GM12801 (cell line): ENCODE measurements around the gene HCRTR1.
A peak's percentile ranks its signal among the peaks of the same experiment; 100 is the strongest.

Source experiments
- TF ChIP-seq, protein P1 (sequence below): IDR thresholded peaks from one replicate; pipeline ENCODE4 v1.5.1; 2011; ENCODE audit warnings: control low read depth; ENCODE audit not compliant: insufficient read length; ENCODE audit errors: extremely low read depth

Gene HCRTR1

DNA sequence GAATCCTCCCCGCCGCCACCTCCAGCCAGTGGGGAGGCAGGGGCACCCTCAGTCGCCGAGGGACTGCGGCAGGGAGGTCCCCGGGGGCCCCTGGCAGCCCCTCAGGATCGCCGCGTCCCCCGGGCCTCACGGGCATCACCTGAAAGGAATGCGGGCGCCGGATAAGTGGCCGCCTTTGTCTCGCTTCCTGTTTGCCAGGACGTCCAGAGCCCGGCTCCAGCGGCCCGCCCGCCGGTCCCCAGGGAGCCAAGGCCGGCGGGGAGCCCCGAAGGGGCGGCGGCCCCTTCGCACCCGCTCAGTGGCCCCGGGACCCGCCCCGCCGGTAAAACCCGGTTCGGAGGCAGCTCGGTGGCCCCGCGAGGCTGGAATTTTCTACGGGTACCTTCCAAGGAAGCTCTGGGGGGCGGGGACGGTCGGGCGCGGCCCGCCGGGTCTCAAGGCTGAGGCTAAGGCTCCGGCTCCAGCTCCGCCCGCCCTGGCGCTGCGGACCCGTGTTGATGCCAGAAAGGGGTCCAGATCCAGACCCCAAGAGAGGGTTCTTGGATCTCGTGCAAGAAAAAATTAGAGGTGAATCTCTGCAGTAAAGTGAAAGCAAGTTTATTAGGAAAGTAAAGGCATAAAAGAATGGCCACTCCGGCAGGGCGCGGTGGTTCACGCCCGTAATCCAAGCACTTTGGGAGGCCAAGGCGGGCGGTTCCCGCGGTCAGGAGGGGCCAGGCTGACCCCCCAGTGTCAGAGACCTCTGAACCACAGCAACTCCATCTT is 28.6 kb upstream of the HCRTR1 start:
- TF ChIP-seq, protein P1, sequence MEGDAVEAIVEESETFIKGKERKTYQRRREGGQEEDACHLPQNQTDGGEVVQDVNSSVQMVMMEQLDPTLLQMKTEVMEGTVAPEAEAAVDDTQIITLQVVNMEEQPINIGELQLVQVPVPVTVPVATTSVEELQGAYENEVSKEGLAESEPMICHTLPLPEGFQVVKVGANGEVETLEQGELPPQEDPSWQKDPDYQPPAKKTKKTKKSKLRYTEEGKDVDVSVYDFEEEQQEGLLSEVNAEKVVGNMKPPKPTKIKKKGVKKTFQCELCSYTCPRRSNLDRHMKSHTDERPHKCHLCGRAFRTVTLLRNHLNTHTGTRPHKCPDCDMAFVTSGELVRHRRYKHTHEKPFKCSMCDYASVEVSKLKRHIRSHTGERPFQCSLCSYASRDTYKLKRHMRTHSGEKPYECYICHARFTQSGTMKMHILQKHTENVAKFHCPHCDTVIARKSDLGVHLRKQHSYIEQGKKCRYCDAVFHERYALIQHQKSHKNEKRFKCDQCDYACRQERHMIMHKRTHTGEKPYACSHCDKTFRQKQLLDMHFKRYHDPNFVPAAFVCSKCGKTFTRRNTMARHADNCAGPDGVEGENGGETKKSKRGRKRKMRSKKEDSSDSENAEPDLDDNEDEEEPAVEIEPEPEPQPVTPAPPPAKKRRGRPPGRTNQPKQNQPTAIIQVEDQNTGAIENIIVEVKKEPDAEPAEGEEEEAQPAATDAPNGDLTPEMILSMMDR, result no peak

DNA sequence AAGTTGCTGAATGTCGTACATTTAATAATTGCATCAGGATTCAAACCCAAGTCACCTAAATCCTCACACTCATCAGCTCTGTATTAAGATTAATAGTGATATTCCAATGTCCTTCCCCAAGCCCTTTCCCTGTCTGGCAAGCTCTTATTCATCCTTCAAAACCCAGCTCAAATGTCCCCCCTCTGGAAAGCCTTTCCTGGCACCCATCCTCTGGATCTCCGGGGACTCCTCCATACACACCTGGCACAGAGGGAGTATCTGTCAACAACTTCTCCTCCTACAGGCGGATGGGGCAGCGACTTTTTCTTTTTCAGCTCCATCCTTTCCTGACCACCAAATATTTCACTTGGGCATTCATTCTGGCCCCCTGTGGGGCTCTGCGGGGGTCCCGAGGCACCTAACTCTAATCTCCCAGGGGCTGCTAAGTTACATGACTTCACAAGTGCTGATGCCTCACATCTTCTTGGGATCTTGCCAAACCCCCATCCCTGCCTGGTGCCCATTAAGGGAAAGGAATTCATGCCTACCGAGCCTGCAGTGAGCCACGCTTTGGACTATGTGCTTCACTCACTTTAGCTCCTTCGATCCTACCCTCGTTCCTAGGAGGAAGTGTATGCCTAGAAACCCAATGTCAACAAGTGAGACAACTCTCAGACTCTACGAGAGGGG is 25.9 kb upstream of the HCRTR1 start:
- TF ChIP-seq, protein P1, result no peak

DNA sequence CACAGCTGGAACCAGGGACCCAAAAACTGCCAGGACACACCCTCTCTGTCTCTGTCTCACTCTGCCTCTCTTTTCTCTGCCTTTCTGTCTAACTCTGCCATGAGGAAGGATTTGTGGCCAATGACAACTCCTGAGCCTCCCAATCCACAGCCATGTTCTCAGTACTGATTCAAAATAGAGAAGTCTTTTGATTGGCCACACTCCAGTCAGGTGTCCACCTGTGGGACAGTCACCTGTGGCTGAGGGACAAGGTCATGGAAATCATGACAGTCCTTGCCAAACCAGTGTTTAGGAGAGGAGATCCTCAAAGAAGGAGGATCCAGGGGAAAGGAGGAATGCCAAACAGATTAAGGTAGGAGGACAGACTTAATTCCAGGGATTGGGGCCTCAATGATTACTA is 25.4 kb upstream of the HCRTR1 start:
- TF ChIP-seq, protein P1, result no peak

DNA sequence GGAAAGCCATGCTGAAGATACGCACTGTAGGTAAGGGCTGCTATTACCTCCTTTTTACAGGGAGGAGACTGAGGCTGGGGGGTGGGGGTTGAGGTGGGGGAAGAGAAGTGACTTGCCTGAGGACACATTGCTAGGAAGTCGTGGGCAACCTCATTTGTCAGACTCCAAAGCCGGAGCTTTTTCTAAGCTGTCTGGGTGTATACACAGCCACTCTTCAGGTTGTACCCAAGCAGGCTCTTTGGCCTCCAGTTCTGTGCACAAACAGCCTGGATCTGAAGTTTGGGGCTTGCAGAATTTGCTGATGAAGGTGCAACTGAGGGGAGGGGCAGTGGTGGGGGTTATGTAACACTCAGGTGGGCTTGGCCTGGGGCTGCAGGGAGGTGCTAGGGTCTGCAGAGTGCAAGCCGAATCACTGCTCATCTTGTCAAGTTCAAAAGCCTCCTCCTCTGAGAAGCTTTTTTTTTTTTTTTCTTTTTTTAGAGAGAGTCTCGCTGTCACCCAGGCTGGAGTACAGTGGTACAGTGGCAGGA is 24.3 kb upstream of the HCRTR1 start:
- TF ChIP-seq, protein P1, result no peak

DNA sequence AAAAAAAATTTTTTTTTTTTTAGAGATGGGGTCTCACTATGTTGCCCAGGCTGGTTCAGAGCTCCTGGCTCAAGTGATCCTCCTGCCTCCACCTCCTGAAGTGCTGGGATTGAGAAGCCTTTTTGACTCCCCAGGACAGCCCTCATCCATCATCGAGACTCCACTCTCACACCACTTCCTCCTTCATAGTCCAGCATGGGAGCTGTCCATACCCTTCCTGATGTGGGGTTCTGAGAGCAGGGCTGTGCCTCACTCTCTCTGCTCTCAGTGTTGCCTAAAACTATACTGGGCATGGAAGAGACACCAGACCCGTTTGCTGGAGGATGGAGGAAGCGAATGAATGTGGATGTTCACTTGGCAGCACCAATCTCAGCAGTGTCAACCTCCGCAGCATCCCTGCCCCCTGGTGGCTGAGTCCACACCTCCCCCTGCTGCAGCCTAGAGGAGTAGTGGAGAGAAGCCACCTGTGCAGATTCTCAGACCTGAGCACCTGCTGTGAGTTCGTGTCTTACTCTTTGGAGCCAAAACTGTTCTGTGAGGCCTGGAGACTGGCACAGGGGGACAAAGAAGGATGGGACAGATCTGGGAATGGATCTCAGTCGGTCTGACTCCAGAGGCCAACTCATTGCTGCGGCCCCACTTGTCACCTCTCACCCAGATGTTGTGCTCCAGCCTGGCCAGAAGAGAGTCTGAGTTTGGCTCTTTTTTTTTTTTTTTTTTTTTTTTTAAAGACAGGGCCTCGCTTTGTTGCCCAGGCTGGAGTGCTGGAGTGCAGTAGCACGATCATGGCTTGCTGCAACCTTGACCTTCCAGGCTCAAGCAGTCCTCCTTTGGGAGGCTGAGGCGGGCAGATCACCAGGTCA is 23.5 kb upstream of the HCRTR1 start:
- TF ChIP-seq, protein P1, result peak; percentile 35

DNA sequence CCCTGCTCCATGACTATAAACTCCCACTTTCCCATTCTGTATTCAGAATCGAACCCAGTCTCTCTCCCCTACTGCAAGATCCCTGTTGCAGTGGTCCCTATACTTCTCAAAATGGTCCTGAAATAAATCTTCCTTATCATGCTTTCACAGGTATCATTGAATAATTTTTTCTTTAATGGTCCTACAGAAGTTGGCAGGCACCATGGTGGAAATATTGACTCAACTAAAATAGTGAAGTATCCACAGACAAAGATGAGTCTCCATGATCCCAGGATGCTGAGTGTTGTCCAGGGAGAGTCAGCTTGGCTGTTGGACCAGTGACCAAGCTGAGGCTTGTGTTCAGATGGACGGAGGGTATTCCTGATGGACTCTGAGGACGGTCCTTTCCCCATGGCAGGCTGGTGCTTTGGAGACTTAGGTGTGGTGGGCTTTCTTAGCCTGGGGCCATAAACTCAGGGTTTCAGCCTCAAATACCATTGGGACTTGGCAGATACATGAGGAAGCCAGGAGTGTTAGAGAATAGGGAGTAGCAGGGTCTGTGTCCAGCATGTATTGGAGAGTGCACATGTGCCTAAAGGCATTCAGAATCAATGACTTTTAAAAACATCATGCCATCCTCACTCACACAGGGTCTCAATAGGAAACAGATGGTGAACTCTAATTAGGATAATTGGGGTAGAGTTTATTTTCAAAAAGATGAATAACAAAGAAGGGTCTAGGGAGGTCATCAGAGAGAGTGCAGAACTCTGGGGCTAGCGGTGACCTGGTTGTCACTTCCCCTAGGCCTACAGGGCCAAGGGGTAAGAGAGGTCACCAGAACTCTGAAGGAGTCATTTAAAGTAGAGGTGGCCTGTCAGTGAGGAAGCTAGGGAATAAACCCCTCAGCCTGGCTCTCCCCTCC is 21.4 kb upstream of the HCRTR1 start:
- TF ChIP-seq, protein P1, result no peak
